ENCODE measurements around the gene NOTCH2NLA.
"Not testable (repeated sequence)": the region's sequence is repeated elsewhere in the genome, so short reads cannot be mapped to it uniquely, and the experiment has no call there.

The NOTCH2NLA gene

DNA sequence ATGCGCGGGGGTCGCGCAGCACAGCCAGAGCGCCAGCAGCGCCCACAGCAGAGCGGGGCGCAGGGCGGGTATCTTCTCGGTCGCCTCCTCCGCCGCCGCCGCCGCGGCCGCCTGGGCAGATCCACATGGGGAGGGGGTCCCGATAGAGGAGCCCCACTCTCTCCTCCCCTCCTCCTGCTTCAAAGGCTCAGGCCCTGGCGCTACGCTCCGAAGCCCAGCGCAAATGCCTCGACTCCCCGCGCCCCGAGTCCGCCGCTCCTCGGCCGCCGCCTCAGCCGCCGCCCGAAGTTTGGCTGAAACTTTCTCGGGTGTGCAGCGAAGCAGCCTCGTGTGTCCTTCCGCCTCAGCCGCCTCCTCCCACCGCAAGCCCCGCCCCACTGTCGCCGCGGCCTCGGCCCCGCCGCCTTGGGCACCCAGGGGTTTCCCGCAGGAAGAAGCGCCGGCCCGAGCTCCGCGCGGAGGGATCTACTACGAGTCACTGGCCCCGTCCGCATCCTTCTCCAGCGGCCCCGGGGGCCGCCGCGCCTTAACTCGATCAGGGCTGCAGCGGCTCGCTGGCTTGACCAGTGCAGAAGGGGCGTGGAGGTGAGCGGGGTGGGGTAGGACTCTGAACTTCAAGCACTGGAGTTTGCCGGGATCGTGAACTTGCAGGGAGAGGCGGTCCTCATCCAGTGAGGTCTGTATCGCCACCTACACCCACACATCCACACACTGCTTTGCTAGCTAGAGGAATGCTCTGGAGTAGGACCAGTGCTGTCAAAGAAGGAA, at the start of gene NOTCH2NLA:
NOTCH2NLA (minus strand) TSS at position 312 of the 768 bp plus-strand sequence. CDS start 39,684 bp downstream, outside the sequence.
- H3K4me1 ChIP-seq; H3K9me3 ChIP-seq; in situ Hi-C loops (cut with MboI; ENCODE audit: low sequenced_read_pairs); H3K27me3 ChIP-seq (ENCODE audit: low read depth); H3K36me3 ChIP-seq (replicated peaks): not testable (repeated sequence)
- peak within 1 kb of the TSS; percentile 43 for H3K4me3 ChIP-seq
- peak; percentile 1 to 12 for DNase-seq (ENCODE audit: low spot score in 2 of 2)

DNA sequence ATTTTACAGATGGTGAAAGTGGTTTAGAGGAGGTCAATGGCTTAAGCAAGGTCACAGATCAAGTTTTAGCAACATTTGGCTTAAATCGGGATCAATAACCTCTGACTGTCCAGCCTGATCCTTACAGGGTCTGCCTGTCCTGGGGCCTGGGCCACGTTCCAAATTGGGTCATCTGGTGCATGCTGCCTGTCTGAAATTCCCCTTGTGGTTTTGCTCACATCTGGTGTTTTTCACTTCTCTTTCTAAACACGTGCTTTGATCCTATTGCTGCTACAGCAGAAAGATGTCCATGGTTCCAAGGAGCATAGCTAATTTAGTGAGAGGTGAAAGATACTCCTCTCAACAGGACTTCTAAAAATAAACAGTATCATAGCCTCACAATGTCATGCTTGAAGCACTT, 49.5 kb upstream of the NOTCH2NLA start:
- DNase-seq (ENCODE audit: low spot score in 2 of 2); H3K27me3 ChIP-seq (ENCODE audit: low read depth); H3K4me3 ChIP-seq; H3K36me3 ChIP-seq (replicated peaks); H3K9me3 ChIP-seq; in situ Hi-C loops (cut with MboI; ENCODE audit: low sequenced_read_pairs); H3K4me1 ChIP-seq: not testable (repeated sequence)

DNA sequence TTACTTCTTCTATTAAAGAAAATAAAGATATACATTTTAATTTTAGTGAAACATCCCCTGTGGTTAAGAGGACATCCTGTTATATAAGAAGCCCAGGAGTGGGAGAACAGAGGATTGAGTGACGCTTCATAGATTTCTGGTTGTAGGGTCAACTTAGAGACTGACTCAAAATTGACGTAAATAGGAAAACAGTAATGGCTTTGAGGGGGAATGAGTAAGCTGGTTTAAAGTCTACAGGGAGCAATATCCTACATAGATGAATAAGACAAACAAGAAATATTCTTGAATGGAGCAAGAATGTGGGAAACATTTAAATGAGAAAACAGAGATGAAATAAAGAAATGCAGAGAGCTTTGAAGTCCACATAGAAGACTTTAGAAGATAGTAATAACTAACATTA, 48.3 kb upstream of the NOTCH2NLA start:
- H3K27me3 ChIP-seq (ENCODE audit: low read depth); H3K36me3 ChIP-seq (replicated peaks); H3K4me3 ChIP-seq; in situ Hi-C loops (cut with MboI; ENCODE audit: low sequenced_read_pairs); DNase-seq (ENCODE audit: low spot score in 2 of 2); H3K4me1 ChIP-seq; H3K9me3 ChIP-seq: not testable (repeated sequence)

DNA sequence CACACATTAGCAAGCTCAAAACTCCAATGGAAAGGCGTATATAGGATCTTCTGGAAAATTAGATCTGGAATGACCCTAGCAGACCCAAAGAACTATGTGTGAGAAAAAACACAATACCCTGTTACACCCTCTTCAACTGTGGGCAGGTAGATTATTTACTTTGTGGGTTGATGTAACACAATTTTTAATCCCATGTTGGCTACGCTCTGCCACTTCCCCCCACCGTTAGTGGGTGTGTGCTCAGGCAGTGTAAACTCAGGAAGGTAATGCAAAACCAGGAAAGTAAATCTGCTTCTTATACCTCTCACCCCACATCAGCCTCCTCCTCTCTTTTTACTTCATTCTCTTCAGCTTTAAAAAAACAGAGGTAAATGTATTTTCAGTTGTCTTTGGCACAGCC, 45.3 kb upstream of the NOTCH2NLA start:
- H3K36me3 ChIP-seq (replicated peaks); H3K4me1 ChIP-seq; in situ Hi-C loops (cut with MboI; ENCODE audit: low sequenced_read_pairs); H3K9me3 ChIP-seq; H3K27me3 ChIP-seq (ENCODE audit: low read depth); H3K4me3 ChIP-seq; DNase-seq (ENCODE audit: low spot score in 2 of 2): not testable (repeated sequence)

DNA sequence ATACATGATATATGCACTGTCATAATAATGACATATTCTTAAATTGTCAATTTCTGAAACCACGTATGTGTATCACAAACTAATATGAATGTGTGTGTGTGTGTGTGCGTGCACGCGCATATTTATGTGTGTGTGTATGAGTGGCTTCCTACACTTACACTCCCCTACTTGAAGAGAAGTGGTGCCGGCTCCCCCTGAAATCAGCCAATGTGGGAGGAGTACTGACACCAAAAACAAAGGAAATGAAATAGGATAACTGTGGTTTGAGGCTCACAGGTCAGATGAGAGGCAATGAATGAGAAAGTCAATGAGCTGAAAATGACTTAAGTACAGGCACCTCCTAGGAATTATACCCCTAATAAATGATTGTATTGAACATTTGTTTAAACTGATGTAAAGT, 44.4 kb upstream of the NOTCH2NLA start:
- H3K9me3 ChIP-seq; in situ Hi-C loops (cut with MboI; ENCODE audit: low sequenced_read_pairs); H3K4me3 ChIP-seq; H3K27me3 ChIP-seq (ENCODE audit: low read depth); H3K4me1 ChIP-seq; DNase-seq (ENCODE audit: low spot score in 2 of 2); H3K36me3 ChIP-seq (replicated peaks): not testable (repeated sequence)

DNA sequence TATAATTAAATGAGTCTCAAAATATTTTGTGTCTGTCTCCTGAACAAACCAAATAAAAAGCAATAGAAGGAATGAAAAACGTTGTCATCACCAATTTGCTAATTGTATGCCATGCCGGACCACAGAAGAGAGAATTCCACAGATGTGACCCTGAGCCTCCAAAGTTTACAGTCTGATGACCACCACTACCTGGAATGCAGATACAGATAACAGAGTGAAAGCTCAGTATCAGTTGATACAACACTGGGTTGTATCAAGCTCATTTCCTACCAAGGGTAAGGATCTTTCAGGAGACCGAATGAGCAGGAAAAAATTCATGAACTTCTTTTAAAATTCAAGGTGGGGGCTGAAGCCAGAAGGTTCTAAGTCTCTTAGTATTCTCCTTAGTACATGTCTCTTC, 43.9 kb upstream of the NOTCH2NLA start:
- in situ Hi-C loops (cut with MboI; ENCODE audit: low sequenced_read_pairs); H3K4me3 ChIP-seq; H3K27me3 ChIP-seq (ENCODE audit: low read depth); H3K9me3 ChIP-seq; DNase-seq (ENCODE audit: low spot score in 2 of 2); H3K4me1 ChIP-seq; H3K36me3 ChIP-seq (replicated peaks): not testable (repeated sequence)

DNA sequence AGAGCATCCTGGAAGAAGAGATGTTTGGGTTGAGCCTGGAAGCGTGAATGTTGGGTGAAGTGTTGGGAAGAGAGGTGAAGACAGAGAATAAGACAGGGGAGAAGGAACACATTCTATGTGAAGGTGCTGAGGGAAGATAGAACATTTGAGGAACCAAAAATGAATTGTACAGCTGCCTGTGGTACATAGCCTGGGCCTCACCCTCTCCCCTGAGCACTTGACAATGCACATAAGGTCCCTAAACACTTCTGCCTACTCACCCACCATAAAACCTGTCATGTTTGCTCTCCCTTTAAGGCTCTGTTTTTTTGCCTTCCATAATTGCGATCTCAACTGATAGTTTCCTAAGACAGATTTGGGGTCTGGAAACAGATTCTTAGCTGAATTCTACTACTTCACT, 43.2 kb upstream of the NOTCH2NLA start:
- H3K9me3 ChIP-seq; H3K27me3 ChIP-seq (ENCODE audit: low read depth); in situ Hi-C loops (cut with MboI; ENCODE audit: low sequenced_read_pairs); H3K36me3 ChIP-seq (replicated peaks); H3K4me1 ChIP-seq; DNase-seq (ENCODE audit: low spot score in 2 of 2); H3K4me3 ChIP-seq: not testable (repeated sequence)

DNA sequence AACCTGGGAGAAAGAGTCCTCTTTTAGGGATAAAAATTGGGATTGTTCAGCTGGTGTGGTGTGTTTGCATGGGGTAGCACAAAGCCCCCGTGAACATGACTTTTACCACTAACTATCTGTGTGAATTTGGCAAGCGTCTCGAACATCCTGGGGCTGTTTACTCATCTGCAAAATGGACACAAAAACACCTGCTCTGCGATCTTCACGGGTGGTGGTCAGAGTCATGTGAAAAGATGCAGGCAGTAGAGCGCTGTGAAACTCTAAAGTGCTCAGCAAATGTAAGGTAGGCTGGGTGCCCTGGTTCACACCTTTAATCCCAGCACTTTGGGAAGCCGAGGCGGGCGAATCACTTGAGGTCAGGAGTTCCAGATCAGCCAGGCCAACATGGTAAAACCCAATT, 41.3 kb upstream of the NOTCH2NLA start:
- H3K9me3 ChIP-seq; H3K4me1 ChIP-seq; H3K4me3 ChIP-seq; H3K27me3 ChIP-seq (ENCODE audit: low read depth); H3K36me3 ChIP-seq (replicated peaks); in situ Hi-C loops (cut with MboI; ENCODE audit: low sequenced_read_pairs); DNase-seq (ENCODE audit: low spot score in 2 of 2): not testable (repeated sequence)

DNA sequence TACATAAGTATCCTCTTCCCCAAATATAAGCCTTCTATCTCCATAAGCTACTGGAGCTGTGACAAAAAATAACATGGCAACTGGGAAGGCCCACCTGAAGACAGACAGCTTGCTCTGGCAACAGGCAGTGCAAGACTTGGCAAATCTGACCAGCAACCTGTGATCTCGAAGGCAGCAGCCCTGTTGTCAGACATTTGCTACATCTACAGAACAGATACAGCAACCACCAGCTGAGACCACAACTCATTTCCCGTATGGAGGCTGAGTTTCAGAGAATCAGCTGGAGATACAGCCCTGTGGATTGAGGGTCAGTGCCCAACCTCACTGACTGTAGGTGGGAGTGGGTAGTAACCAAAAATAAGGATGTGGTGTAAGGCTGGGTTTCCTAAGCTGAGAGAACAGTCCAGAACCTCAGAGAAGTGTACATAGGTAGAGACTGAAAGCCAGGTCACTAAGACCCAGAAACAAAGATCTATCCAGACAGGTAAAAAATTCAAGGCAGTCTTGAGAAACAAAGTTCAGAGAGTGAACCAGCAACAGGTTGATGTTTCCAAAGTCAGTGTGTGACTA, 37.4 kb upstream of the NOTCH2NLA start:
- in situ Hi-C loops (cut with MboI; ENCODE audit: low sequenced_read_pairs); H3K4me3 ChIP-seq; DNase-seq (ENCODE audit: low spot score in 2 of 2); H3K27me3 ChIP-seq (ENCODE audit: low read depth); H3K4me1 ChIP-seq; H3K36me3 ChIP-seq (replicated peaks); H3K9me3 ChIP-seq: not testable (repeated sequence)

DNA sequence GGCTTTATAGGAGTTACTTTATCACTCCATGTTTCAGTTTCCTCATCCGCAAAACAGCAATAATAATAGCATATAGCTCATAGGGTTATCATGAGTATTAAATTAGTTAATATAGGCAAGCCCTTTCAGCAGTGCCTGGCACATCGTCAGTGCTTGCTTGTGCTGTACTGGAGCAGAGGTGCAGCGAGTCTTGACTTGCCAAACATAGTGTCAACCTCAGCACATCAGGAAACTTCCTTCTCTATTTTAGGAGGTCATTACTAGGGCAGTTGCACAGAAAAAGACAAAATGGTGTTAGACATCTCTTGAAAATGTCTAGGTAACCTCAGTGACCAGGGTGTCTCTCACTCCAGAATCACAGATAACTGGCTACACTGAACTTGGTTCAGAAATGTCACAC, 35.9 kb upstream of the NOTCH2NLA start:
- H3K9me3 ChIP-seq; DNase-seq (ENCODE audit: low spot score in 2 of 2); H3K36me3 ChIP-seq (replicated peaks); H3K27me3 ChIP-seq (ENCODE audit: low read depth); H3K4me3 ChIP-seq; H3K4me1 ChIP-seq; in situ Hi-C loops (cut with MboI; ENCODE audit: low sequenced_read_pairs): not testable (repeated sequence)

GRCh38 chr1:146260006-146260730, 31.3 kb upstream of the NOTCH2NLA start:
- H3K4me3 ChIP-seq; H3K4me1 ChIP-seq; DNase-seq (ENCODE audit: low spot score in 2 of 2); in situ Hi-C loops (cut with MboI; ENCODE audit: low sequenced_read_pairs); H3K27me3 ChIP-seq (ENCODE audit: low read depth); H3K9me3 ChIP-seq; H3K36me3 ChIP-seq (replicated peaks): not testable (repeated sequence)

DNA sequence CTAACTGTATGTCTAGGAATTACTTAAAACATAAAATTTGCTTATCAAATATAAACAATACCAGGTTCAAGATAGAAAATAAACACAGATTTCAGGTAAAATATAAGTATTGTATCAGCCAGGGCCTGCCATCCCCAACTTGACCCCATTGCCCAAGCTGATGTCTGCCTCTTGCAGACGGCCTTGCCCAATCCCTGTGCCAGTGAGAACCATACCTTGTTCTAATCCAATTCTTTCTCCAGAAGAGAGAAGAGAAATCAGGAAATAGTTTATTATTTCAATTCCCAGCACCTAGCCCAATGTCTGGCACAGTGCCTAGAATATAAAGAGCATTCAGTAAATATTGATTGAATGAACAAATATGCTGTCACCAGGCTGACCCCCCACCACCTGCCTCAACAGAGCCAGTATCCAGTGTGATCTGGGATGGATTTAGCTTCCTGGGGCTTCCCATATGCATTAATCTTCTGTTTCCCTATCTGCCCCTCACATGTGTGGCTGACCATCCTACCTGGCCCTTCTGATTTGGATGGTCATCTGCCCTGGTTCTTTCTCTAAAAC, 29.3 kb upstream of the NOTCH2NLA start:
- H3K9me3 ChIP-seq; in situ Hi-C loops (cut with MboI; ENCODE audit: low sequenced_read_pairs): not testable (repeated sequence)

GRCh38 chr1:146254569-146255197, 25.9 kb upstream of the NOTCH2NLA start:
- DNase-seq (ENCODE audit: low spot score in 2 of 2), result peak in 1 of 2 experiments; percentile 6
- H3K27me3 ChIP-seq (ENCODE audit: low read depth); in situ Hi-C loops (cut with MboI; ENCODE audit: low sequenced_read_pairs); H3K4me3 ChIP-seq; H3K36me3 ChIP-seq (replicated peaks); H3K4me1 ChIP-seq; H3K9me3 ChIP-seq: not testable (repeated sequence)

More for the DNA sequence above, 29.3 kb upstream of the NOTCH2NLA start:
- not testable (repeated sequence) for H3K4me1 ChIP-seq; H3K27me3 ChIP-seq (ENCODE audit: low read depth); H3K36me3 ChIP-seq (replicated peaks); DNase-seq (ENCODE audit: low spot score in 2 of 2); H3K4me3 ChIP-seq

Measured in HAP-1 (cell line).